ENCODE measurements around the gene NCKAP5.

Gene NCKAP5

DNA sequence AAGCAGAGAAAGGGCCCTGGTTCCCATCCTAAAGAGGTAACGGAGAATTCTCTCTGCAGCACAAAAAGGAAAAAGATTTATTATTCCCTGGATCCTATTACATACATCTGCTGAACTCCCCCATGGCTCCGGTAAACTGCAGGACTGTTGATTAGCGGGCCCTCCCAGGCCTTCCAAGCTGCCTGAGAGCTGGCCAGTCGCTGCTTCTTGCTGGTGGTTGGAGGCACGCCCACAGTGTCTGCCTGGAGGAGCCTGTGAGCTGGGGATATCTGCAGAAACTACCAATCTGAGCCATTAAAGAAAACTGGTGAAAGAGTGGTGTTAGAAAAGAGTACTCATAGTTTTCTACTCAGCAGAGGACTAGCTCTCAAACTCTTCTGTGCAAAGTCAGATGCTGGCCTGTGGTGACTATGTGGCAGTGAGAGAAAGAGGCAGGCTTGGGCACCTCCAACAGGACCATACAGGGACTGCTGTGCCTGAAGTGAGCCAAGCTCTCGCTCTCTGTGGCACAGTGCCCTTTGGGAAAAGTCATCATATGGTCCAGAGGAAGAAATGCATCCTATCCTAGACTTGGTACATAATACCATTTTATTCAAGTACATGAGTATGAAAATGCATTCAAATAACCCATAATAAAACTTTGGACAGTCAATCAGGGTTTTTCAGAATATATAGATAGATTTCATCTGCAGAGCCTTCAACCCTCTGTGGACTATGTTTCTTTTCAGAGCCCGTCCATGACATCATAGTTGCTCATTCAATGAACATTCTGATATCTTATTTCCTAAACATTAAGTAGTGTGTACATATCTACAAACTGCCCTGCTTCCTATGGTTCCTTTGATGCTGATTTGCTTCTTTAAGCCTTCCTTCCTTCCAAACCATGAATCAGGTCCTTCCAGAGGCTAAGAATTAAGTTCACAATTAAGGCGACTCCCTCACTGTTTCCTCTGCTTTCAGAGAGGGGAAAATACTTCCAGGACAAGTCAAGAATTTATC is 656.2 kb downstream of the NCKAP5 start:
- no peak for DNase-seq

GRCh38 chr2:132910432-132910831 is 657.8 kb downstream of the NCKAP5 start:
- no peak for DNase-seq

DNA sequence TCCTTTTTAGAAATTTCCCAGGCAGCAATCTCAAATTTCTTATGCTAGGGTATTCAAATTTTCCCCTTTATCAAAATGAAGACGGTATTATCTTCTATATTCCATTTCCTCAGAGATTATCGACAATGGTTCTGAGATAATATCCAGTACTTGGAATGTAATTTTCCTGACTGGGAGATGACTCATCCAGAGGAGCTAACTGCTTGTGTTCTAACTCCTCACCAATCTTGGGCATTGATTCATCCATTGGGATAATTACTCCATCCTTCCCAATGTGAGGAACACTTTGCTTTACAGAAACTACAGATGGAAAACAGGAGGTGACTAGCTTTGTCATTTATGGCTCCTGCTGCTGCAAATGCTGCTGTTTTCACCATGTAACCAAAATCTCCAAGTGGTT is 658.8 kb downstream of the NCKAP5 start:
- no peak for DNase-seq

DNA sequence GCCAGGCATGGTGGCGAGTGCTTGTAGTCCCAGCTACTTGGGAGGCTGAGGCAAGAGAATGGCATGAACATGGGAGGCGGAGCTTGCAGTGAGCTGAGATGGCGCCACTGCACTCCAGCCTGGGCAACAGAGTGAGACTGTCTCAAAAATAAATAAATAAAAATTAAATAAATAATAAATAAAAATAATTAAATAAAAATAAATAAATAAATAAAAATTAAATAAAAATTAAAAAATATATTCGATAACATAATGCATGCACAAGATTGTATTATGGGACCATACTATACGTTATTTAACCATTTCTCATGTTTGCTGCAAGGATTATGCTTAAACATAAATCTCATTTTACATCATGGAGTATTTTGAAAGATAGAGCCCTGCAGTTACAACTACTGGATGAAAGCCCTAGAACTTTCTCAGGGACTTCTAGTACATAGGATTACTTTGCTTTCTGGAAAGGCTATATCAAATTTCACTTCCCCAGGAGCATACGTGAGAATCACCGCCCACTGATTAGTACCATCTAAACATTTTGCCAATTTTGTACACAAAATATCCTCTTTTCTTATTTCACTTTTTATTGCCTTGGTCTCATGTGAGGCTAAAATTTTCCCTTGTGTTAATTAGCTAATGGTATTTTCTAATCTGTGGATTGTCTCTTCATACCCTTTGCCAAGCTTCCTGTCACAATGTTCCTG is 664.0 kb downstream of the NCKAP5 start:
- DNase-seq, result no peak

DNA sequence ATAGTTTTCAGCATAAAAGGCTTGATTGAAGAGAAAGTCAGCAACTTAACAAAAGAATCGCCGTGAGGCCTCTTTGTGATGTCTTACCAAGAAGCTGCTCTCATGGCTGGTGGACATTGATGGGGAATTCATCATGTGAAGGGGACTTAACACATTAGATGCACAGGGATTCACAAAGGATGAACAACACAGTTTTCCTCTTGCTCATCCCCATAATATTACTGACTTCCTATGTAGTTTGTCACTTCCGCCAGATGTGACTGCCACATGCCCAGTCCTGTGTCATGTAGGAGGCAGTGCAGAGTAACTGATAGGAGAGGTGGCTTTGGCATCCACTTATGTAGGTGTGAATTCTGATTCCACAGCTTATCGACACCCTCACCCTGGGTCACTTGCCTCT is 665.6 kb downstream of the NCKAP5 start:
- DNase-seq, result no peak

- DNase-seq, result no peak
Observed at GRCh38 chr2:132901661-132902060, 666.6 kb downstream of the NCKAP5 start.

DNA sequence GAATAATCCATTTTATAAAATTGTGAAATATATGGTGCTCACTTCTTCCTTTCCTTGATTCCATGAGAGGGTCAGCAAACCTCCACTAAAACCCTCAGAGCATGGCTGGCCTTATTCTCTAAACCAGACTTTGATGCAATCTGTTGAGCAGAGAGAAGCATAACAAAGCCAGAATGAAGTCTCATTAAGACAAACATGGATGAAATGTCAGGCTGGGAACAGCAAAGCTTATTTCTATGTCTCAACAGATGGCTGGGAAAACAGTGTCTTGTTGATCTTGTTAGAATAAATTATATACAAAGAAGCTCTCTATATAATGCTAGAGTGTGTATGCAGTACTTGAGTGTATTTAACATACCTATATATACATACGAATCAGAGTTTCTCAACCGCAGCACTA is 671.2 kb downstream of the NCKAP5 start:
- DNase-seq, result no peak

- DNase-seq, result no peak
Observed at GRCh38 chr2:132896073-132896472, 672.2 kb downstream of the NCKAP5 start.

- DNase-seq, result no peak
Observed at GRCh38 chr2:132891498-132891897, 676.8 kb downstream of the NCKAP5 start.

- no peak for DNase-seq
Observed at GRCh38 chr2:132886574-132886973, 681.7 kb downstream of the NCKAP5 start.

DNA sequence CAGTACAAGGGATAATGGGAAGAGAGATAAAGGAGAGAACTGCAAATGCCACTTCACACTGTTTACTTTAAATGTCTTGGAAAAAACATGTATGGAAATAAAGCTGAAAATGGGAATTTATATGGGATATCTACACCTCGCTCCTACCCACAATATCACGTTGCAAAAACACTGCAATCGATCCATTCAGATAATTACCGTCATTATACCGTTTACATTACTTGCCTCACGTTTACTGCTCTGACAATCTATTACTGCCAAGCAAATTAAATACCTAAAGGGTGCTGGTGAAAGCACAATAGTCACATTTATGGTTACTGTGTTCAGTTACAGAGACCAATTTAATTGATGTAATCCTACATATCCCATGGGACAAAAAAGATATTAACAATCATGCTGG is 683.6 kb downstream of the NCKAP5 start:
- no peak for DNase-seq

- DNase-seq, result no peak
Observed at GRCh38 chr2:132884292-132884691, 684.0 kb downstream of the NCKAP5 start.

GRCh38 chr2:132883430-132883829 is 684.8 kb downstream of the NCKAP5 start:
- DNase-seq, result no peak

DNA sequence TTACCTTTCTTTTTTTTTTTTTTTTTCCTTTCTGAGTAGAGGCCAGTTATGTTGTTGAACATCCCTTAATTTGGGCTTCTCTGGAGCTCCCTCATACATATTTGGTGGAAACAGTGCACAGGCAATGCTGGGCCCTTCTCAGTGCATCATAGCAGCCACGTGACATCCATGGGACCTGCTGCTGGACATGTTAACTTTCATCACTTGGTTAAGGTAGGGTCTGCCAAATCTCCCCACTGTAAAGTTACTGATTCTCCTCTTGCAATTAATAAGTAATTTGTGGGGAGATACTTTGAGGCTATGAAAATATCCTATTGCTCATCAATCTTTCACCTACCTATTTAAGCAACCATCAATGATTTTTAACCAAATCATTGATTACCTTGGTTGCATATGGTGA is 686.7 kb downstream of the NCKAP5 start:
- no peak for DNase-seq

GRCh38 chr2:132877923-132878322 is 690.3 kb downstream of the NCKAP5 start:
- no peak for DNase-seq

- DNase-seq, result no peak
Observed at GRCh38 chr2:132876745-132877391, 691.4 kb downstream of the NCKAP5 start.

- DNase-seq, result no peak
Observed at GRCh38 chr2:132875193-132875592, 693.1 kb downstream of the NCKAP5 start.

- DNase-seq, result no peak
Observed at GRCh38 chr2:132873738-132874137, 694.5 kb downstream of the NCKAP5 start.

GRCh38 chr2:132871831-132872230 is 696.4 kb downstream of the NCKAP5 start:
- no peak for DNase-seq

- DNase-seq, result no peak
Observed at GRCh38 chr2:132863961-132864360, 704.3 kb downstream of the NCKAP5 start.

- no peak for DNase-seq
Observed at GRCh38 chr2:132860220-132860619, 708.0 kb downstream of the NCKAP5 start.

- DNase-seq, result no peak
Observed at GRCh38 chr2:132859590-132859989, 708.7 kb downstream of the NCKAP5 start.

DNA sequence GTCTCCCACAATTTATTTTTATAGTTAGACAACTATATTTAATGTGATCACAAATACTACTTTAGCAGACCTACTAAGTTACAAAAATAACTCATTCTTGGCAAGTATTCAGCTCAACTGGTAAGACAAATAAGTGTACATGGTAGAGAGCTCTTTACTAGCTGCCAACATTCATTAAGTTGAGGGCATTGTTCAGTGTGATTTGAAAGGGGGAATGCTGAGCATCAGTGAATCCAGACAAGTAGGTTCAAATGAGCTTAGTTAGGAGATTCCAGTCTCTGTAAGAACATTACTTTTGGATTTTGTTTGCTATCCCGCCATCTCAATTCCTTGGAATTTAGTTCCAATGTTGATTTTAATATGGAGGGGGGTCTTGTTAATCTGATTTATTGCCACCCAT is 710.9 kb downstream of the NCKAP5 start:
- DNase-seq, result no peak

DNA sequence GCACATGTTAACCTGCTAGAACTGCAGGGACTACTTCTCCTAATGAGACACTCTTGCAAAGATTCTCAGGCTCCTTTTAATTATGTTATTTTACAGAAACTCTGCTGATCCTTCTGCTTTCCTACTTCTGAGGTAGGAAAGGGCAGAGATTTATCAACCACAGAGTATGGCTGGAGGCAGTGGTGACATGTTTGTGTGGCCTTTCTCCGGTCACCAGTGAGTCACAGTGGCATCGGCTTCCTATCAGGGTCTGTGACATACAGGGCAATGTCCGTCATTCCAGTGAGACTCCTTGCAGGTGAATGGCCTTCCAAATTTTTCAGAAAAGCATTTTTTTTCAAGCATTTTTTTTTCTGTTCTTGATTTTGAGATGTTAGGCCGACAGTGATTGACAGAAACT is 717.6 kb downstream of the NCKAP5 start:
- no peak for DNase-seq
